Parathyroid adenoma (tissue), 2 donors: Measurements from ENCODE around the gene TNFAIP8.
A peak's percentile ranks its signal among the peaks of the same experiment; 100 is the strongest.

Experiments used
- H2AFZ ChIP-seq: fragments of 300-600 bp; sonication (generic); one replicate; pipeline ENCODE4 v1.7.0; 2017; ENCODE audit warnings: antibody characterized with exemption, mild to moderate bottlenecking
- H3K27ac ChIP-seq: fragments of 300-600 bp; sonication (generic); one replicate; pipeline ENCODE4 v1.7.0; 2017
- H3K27me3 ChIP-seq: fragments of 300-600 bp; sonication (generic); one replicate; pipeline ENCODE4 v1.7.0; 2017; ENCODE audit warnings: low read length; ENCODE audit not compliant: control insufficient read depth, insufficient read depth
- H3K36me3 ChIP-seq: fragments of 300-600 bp; sonication (generic); one replicate; pipeline ENCODE4 v1.7.0; 2017; ENCODE audit warnings: low read length; ENCODE audit not compliant: control insufficient read depth, insufficient read depth
- H3K4me1 ChIP-seq: fragments of 300-600 bp; sonication (generic); one replicate; pipeline ENCODE4 v1.7.0; 2017; ENCODE audit warnings: control low read depth
- H3K4me2 ChIP-seq: fragments of 300-600 bp; sonication (generic); one replicate; pipeline ENCODE4 v1.7.0; 2017; ENCODE audit warnings: low read length
- H3K4me3 ChIP-seq: fragments of 300-600 bp; sonication (generic); one replicate; pipeline ENCODE4 v1.7.0; 2017; ENCODE audit warnings: low read depth, low read length
- H3K79me2 ChIP-seq: fragments of 300-600 bp; sonication (generic); one replicate; pipeline ENCODE4 v1.7.0; 2017; ENCODE audit warnings: control low read depth
- H3K9ac ChIP-seq: fragments of 300-600 bp; sonication (generic); one replicate; pipeline ENCODE4 v1.7.0; 2017; ENCODE audit warnings: mild to moderate bottlenecking
- H3K9me3 ChIP-seq: fragments of 300-600 bp; sonication (generic); one replicate; pipeline ENCODE4 v1.7.0; 2017; ENCODE audit warnings: low read length; ENCODE audit not compliant: control insufficient read depth
- TF ChIP-seq, protein P1 (sequence below): fragments of 300-600 bp; sonication (generic); IDR thresholded peaks from one replicate; pipeline ENCODE4 v1.7.0; 2017; ENCODE audit warnings: antibody characterized with exemption, mild to moderate bottlenecking
- donor health status: primary hyperparathyroidism.

Gene TNFAIP8

DNA sequence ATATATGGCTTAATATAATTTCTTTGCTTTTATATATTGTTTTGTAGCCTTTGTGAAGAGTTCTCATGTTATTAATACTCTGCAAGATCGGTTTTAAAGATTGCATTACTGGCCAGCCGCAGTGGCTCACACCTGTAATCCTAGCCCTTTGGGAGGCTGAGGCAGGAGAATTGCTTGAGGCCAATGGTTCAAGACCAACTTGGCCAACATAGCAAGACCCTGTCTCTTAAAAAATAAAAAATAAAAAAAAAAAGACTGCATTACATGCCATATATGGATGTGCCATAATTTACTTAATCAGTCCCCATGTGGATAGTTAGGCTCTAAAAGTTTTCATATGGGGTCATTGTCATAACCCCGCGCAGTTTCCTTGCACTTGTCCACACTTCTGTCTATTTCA is 31.0 kb upstream of the TNFAIP8 start:
- Histone ChIP-seq H3K4me2 (no peak overlapping the region), H3K4me1 (peaks cover 7% of the 10 kb centered on the region), H3K4me3 (no peak overlapping the region), H3K9me3 (no peaks in the 10 kb centered on the region), H3K79me2 (no peaks in the 10 kb centered on the region), H3K27ac (no peak overlapping the region), H2AFZ (no peak overlapping the region), H3K36me3 (no peaks in the 10 kb centered on the region), H3K27me3 (no peaks in the 10 kb centered on the region), H3K9ac (no peak overlapping the region)
- TF ChIP-seq, protein P1, sequence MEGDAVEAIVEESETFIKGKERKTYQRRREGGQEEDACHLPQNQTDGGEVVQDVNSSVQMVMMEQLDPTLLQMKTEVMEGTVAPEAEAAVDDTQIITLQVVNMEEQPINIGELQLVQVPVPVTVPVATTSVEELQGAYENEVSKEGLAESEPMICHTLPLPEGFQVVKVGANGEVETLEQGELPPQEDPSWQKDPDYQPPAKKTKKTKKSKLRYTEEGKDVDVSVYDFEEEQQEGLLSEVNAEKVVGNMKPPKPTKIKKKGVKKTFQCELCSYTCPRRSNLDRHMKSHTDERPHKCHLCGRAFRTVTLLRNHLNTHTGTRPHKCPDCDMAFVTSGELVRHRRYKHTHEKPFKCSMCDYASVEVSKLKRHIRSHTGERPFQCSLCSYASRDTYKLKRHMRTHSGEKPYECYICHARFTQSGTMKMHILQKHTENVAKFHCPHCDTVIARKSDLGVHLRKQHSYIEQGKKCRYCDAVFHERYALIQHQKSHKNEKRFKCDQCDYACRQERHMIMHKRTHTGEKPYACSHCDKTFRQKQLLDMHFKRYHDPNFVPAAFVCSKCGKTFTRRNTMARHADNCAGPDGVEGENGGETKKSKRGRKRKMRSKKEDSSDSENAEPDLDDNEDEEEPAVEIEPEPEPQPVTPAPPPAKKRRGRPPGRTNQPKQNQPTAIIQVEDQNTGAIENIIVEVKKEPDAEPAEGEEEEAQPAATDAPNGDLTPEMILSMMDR, result no peak

DNA sequence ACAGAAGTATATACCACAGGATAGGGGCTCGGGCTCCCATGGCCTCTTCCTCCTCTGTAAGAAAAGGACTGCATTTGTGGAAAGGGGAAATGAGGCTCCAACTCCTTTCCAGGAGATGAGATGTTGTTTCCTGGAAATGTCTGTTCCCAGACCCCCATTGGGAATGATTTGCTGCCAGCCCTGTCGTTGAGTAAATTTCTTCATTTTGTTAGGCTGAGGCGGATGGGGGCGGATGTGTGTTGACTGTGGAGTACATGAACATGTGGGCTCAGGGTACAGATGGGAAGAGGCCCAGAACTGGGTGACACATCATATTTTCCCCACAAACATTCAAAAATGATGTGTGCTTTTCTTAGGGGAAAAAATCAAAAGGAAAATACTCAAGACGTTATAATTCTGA is 28.8 kb upstream of the TNFAIP8 start:
- Histone ChIP-seq H3K9ac (no peak overlapping the region), H3K9me3 (no peaks in the 10 kb centered on the region), H3K4me2 (no peak overlapping the region), H3K4me3 (no peak overlapping the region), H3K27ac (no peak overlapping the region), H3K79me2 (no peaks in the 10 kb centered on the region), H2AFZ (peak overlapping the region; percentile 23), H3K27me3 (no peaks in the 10 kb centered on the region), H3K36me3 (no peaks in the 10 kb centered on the region), H3K4me1 (peaks cover 7% of the 10 kb centered on the region)
- TF ChIP-seq, protein P1, result no peak

DNA sequence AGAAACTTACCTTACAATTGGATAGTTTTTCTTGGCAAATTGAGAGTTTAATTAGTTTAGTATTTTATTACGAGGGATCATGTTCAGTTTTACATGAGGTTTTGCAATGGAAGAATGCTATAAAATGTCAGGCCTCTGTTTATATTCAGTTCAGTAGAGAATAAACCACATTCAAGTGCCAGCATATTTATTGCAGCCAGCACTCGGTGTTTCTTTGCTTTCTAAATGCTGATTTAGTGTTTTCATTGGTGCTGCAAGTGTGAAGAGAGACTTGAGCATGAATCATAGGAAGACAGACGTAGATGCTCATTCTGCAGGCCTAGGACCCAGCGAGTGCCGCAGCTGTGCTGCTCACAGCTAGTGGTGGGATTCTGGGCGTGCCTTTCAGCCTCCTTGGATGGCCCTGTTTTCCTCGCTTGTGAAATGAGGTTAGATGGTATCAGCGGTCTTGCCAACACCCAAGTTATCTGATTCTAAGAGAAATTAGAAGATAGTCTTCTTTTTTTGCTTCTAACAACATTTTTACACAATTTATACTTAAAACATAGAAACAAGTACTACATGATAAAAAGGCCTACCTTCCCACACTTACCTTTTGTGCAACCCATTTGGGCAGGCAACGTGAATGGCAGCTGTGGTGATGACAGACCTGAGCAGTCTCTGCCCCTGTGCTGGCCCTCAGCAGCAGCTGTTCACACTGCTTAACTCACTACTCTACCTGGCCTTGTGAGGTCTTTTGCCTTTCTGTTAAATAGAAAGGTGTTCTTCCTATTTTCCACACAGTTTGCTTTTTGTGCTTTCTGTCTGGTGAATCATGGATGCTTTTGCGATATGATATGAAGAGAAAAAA is 26.8 kb upstream of the TNFAIP8 start:
- H3K27ac ChIP-seq, result no peak overlapping the region
- no peak overlapping the region for H3K9ac ChIP-seq
- no peaks in the 10 kb centered on the region for H3K9me3 ChIP-seq
- H3K4me2 ChIP-seq, result no peak overlapping the region
- no peaks in the 10 kb centered on the region for H3K36me3 ChIP-seq
- peak overlapping the region; percentile 40 for H2AFZ ChIP-seq
- peaks cover 7% of the 10 kb centered on the region for H3K4me1 ChIP-seq
- H3K27me3 ChIP-seq, result no peaks in the 10 kb centered on the region
- H3K4me3 ChIP-seq, result no peak overlapping the region
- TF ChIP-seq, protein P1, result no peak
- H3K79me2 ChIP-seq, result no peaks in the 10 kb centered on the region

DNA sequence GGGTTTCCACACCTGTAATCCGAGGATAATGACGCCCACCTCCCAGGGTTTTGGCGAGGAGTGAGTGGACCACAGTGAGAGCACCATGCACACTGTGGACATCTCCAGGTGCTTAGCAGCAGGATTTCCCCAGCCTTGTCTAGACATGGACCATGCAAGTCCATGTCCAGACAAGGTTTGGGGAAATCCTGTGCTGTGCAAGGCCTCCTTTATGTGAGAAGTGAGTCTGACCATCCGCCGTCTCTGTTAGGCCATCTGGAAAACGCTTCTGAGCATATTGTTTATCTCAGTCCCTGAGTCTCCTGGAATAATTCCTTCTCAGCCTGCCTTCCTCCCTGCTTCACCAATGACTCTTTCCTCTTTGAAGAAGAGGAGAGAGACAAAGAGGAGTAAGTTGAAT is 26.2 kb upstream of the TNFAIP8 start:
- Histone ChIP-seq H3K27ac (no peak overlapping the region), H3K9ac (no peak overlapping the region), H3K9me3 (no peaks in the 10 kb centered on the region), H3K4me2 (no peak overlapping the region), H2AFZ (no peak overlapping the region), H3K36me3 (no peaks in the 10 kb centered on the region), H3K79me2 (no peaks in the 10 kb centered on the region), H3K4me1 (peaks cover 7% of the 10 kb centered on the region), H3K4me3 (no peak overlapping the region), H3K27me3 (no peaks in the 10 kb centered on the region)
- TF ChIP-seq, protein P1, result no peak
